Right lobe of liver (tissue), 4 donors: ENCODE measurements around the gene GAS6.

Experiments
- CTCF ChIP-seq, 4 donors: fragments of 200-600 bp in 3 of 4; fragments of 450-650 bp in 1 of 4; IDR thresholded peaks; one replicate each; pipeline versions ENCODE4 v1.5.1 to v1.8.0; 2016 to 2022; ENCODE audit warnings: antibody characterized with exemption in 4 of 4, mild to moderate bottlenecking in 2 of 4
- POLR2A ChIP-seq: fragments of 450-650 bp; IDR thresholded peaks from one replicate; pipeline ENCODE4 v1.6.1; 2017; ENCODE audit warnings: antibody characterized with exemption, mild to moderate bottlenecking
- donor health status: DM: no; HTN: no; CAD: no.
- donor health status: DM: no; HTN: no; CAD: no.
- donor health status: DM: no; HTN: yes; CAD: no.

GRCh38 chr13:113802090-113802531, 61.8 kb downstream of the GAS6 start:
- TF ChIP-seq CTCF (IDR thresholded peaks at IDR 0.05), result no peak
- no peak for TF ChIP-seq POLR2A
